Measurements from ENCODE around the gene CENPU. TPM values are rescaled to one million over a fixed set of nuclear protein-coding genes. Genes with fewer than 3 reads are reported as not detected.

CENPU gene
- total RNA-seq, 2 experiments from 2014 or later: 58.7 to 59.3 TPM

DNA sequence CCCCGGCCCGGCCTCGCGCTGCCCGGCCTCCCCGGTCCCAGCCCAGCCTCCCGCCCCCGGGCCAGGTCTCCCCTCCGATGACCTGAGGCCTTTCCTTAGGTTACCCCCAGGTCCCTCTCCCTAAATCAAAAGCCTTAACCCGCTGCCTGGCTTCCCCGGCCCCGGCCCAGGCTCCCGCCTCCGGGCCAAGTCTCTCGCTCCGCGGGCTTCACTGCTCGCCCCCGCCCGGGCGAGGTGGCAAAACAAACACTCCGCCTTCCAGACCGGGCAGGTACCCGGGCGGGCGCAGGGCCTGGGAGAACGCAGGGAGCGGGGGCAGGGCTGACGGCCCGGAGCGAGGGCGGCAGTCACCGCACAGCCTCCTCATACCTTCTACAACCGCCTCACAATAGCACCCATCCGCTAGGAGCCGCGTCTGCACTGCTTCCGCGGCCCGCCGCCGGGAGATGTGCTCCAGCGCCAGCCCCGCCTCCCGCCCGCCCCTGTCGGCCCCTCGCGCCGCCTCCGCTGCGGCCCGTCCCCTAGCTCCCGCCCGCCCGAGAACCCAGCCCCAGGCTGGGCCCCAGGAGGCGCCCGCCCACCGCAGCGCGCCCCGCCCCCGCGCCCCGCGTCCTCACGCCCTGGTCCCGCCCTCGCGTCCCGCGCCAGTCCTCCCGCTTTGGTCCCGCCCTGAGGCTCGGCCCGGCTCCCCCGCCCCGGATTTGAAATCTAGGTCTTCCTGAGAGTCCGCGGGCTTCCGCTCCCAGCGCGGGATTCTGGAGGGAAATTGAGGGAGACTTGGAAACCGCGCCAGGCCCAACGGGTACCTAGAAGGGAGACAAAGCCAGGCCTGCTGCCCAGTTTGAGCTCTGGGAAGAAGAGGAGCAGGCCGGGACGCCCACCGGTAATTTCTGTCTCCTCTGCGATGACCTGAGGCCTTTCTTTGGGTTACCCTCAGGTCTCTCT lies 84.6 kb downstream of the CENPU start, which contains the start of the genes CASP3 and PRIMPOL:
CASP3 (minus strand) TSS at position 422 of the 945 bp plus-strand sequence. CDS start 10,994 bp downstream, outside the sequence.
PRIMPOL (plus strand) TSS at position 713 of the 945 bp plus-strand sequence. CDS start 7,403 bp downstream, outside the sequence.
- ChIA-PET CTCF (interaction anchor here (0.8 to 1.0 kb wide), 5 partner anchors 11 to 382 kb away, joined by 3 read pairs; partner anchors contain the start of gene CENPU), POLR2A (interaction anchor here (0.7 to 2.7 kb wide), 10 partner anchors 10 to 385 kb away, joined by 3 to 16 read pairs (median 5); partner anchors contain the start of genes CENPU and IRF2)

DNA sequence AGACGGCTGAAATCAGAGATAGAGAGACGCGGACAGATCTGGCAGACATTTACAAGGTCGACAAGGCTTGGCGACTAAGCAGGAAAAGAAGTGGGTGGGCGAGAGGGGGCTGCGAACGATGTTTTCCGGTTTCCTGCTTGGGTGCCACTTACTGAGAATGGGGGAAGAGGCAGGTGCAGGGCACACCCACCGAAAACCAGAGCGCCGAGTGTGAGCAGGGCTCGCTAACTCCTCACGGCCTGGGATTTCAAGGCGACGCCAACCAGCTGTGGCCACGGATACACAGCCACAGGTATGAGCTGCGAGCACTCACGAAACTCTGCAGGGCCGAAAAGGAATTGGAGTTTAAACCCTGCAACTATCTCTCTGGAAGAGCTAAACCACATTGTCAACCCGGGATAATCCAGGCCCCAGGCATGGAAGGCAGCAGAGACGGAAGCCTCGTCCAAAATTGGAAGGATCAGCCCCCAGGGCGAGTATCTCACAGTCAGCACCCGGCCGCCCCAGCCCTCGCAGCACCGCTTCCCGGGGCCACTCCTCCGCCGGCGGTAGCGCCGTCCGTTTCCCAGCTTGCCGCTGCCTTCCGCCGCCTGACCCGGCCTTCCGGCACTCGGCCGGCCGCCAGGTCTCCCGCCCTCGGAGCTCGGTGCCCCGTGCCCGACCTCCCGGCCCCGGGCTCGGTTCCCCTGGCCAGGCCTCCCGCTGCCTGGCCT lies 85.4 kb downstream of the CENPU start:
- CTCF ChIA-PET: interaction anchor here (0.8 to 1.1 kb wide), 5 partner anchors 10 to 382 kb away, joined by 3 read pairs; no protein-coding TSS in a partner anchor
- POLR2A ChIA-PET: interaction anchor here (0.6 to 2.7 kb wide), 8 partner anchors 85 to 816 kb away, joined by 3 to 16 read pairs (median 6); partner anchors contain the start of genes CENPU and IRF2

DNA sequence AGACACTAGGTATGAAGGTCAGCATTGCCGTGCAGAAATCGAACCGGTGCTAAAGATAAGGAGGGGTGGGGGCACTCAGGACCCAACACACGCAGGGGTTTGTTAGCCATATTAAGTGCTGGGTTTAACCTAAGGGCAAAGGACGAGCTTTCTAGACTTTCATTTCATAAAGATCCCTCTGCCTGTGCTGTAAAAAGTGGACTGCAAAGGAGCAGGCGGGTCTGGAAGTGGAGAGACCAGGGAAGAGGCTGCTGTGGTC lies 85.9 kb downstream of the CENPU start:
- POLR2A ChIA-PET: interaction anchor here (1.5 to 2.7 kb wide), 3 partner anchors 86 to 382 kb away, joined by 3 to 16 read pairs (median 14); partner anchors contain the start of genes CENPU and IRF2

DNA sequence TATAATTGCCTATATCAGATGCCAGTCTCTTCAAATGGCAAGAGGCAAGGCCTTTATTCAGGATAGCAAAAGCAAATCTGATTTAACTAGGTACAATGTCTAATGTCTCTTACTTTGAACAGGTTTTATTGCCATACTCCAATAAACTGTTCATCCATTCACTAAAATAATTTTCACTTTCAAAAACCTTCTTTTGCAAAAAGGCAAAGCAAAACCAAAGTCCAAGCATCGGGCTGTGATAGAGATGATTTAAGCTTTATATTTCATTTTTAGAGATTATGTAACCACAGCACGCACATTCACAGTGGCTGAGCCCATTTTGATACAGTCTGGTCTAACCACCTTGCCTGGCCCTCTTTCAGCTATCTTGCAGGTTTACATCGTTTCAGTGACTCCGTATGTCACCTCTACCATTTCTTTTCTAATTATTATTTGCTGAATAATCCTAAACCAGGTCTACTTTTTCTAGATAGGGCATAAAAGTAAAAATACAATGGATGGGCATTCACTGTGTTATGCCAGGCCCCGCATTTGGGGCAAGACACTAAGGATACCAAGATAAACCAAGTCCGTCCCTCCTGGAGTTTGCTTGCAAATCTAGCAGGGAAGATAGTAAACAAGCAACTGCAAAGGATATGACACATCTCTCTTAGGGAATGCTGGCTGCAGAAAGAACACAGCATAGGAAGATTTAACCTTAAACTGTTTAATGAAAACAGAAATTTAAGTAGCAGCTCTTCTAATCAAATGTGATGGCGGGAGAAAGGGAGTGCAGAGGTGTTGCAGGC lies 86.4 kb downstream of the CENPU start:
- ChIA-PET CTCF (interaction anchor here (1.1 kb wide), 1 partner anchor 13 kb away, joined by 3 read pairs; no protein-coding TSS in a partner anchor), POLR2A (interaction anchor here (0.6 to 2.7 kb wide), 3 partner anchors 64 to 381 kb away, joined by 3 to 14 read pairs (median 3); partner anchors contain the start of gene IRF2)

More for the DNA sequence above, 85.9 kb downstream of the CENPU start:
- CTCF ChIA-PET: interaction anchor here (0.9 to 1.1 kb wide), 3 partner anchors 10 to 20 kb away, joined by 3 read pairs; no protein-coding TSS in a partner anchor

DNA sequence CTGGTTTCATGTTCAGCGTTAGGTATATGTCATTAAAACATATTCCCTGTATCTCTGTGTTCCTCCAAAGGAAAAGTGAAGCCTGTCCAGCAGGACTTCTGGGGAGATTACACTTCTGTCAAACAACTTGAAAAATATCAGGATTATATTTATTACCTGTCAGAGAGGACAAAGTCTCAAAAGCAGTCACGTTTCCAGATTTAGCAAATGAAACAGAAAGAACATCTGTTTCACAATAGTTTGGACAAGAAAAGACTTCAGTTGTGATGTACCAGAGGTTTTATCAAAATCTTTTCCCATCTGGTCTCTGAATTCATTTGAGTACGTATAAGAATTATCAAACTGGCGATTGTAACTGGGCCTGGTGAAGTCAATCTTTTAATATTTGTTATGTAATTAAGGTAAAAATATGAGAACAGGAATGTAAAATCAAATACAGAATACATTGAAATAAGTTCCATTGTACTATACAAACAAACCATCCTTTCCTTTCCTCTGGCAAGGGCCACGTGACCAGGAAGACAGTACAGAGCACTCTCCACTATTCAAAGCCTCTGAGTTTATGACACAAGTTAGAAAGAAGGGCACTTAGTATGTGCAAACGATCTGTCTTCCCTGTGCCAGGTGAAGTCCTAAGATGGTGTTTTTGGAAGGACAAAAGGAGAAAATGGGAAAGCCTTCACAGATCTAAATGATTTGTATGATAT lies 87.8 kb downstream of the CENPU start:
- ChIA-PET CTCF (no interaction called here), POLR2A (no interaction called here)

DNA sequence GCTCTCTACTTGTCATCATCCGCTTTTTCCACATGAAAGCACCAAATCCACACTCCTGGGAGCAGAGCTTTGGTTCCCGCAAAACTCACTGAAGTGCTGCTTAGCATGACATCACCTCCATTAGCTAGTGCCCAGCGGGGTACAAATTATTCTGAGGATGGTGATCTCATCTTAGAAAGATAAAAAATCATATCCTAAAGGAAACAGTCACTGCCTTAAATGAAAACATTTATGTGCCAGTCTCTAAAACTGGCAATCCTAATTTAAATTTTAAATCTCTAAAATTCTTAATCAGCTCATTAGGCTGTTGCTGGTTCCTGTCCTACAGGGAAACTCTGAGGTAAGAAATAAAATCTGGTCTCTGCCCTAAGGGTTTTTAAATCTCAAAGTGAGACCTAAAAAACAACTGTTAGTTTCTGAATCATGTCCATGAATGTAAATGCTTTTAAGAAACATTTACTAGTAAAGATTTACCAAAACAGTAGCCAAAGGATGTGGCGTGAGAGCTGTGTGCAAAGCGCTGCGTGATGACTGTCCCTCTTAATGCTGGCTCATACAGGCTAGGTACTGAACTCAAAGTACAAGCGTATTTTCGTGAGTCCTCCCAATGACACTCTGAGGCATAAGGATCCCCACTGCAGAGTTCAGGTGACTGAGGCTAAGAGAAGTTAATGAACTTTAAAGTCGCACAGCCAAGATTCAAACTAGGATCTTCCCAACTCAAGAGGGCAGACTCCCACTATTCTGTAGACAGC lies 89.2 kb downstream of the CENPU start:
- POLR2A ChIA-PET: no interaction called here
- CTCF ChIA-PET: interaction anchor here (1.1 kb wide), 1 partner anchor 9 kb away, joined by 3 read pairs; no protein-coding TSS in a partner anchor

Other genes with a start within 250 kb of the CENPU start
- 10 to 100 TPM; 69.2 to 70.3 TPM for gene CASP3, start 84.6 kb downstream of the CENPU start, total RNA-seq
- 10 to 100 TPM; 19.2 to 22.8 TPM for gene PRIMPOL, start 84.4 kb downstream of the CENPU start, total RNA-seq
- gene ACSL1, start 91.9 kb upstream of the CENPU start, total RNA-seq: 10 to 100 TPM; 24.5 to 25.8 TPM

Measured in activated CD8-positive, alpha-beta memory T cell treated with anti-CD3 and anti-CD28 coated beads for 36 hours (primary cell).